WTC11 (cell line): ENCODE data around the gene ATF4. TPM values are rescaled to one million over a fixed set of nuclear protein-coding genes. Genes with fewer than 3 reads are reported as not detected.

Experiments
- ATAC-seq: fragments of 200-7000 bp; cut with Tn5 transposase; 2 replicates; pipeline ENCODE4 v1.10.0; 2021; ENCODE audit warnings: mild to moderate bottlenecking, moderate library complexity
- CTCF ChIA-PET: fragments of 300-600 bp; sonication (Branson Sonifier 250); formaldehyde crosslinking; loops from one replicate; lab custom pipeline; 2021; ENCODE audit warnings: antibody characterized with exemption; lab: Charles Lee
- POLR2A ChIA-PET: fragments of 350-600 bp; sonication (Branson Sonifier 250); formaldehyde crosslinking; loops from one replicate; lab custom pipeline; 2021; ENCODE audit warnings: antibody characterized with exemption; lab: Charles Lee
- DNase-seq: peaks from one replicate; pipeline ENCODE4 v3.0.0; 2021; ENCODE audit warnings: low spot score
- H3K27ac Mint-ChIP-seq: 2 replicates; pipeline ENCODE4 v1.8.0; 2021; ENCODE audit warnings: mixed read lengths
- H3K27me3 Mint-ChIP-seq: 2 replicates; pipeline ENCODE4 v1.8.0; 2021; ENCODE audit warnings: low read depth, mild to moderate bottlenecking, moderate library complexity, mixed read lengths
- H3K36me3 Mint-ChIP-seq: 2 replicates; pipeline ENCODE4 v1.8.0; 2021; ENCODE audit warnings: mixed read lengths
- H3K4me1 Mint-ChIP-seq: 2 replicates; pipeline ENCODE4 v1.8.0; 2022; ENCODE audit warnings: mixed read lengths
- H3K4me3 Mint-ChIP-seq: 2 replicates; pipeline ENCODE4 v1.8.0; 2021; ENCODE audit warnings: mild to moderate bottlenecking, moderate library complexity, mixed read lengths
- H3K9me3 Mint-ChIP-seq: 2 replicates; pipeline ENCODE4 v1.8.0; 2021; ENCODE audit warnings: mixed read lengths
- AFF4 ChIP-seq: sonication (generic); formaldehyde crosslinking; IDR thresholded peaks from 2 replicates; pipeline ENCODE4 v1.8.1; 2023; ENCODE audit warnings: mild to moderate bottlenecking, missing genetic modification reagents, borderline replicate concordance
- ATF1 ChIP-seq: sonication (generic); formaldehyde crosslinking; IDR thresholded peaks from 2 replicates; pipeline ENCODE4 v1.8.1; 2023; ENCODE audit warnings: mild to moderate bottlenecking, moderate library complexity, missing genetic modification reagents
- CREB1 ChIP-seq: sonication (generic); formaldehyde crosslinking; IDR thresholded peaks from 2 replicates; pipeline ENCODE4 v1.8.0; 2023; ENCODE audit warnings: mild to moderate bottlenecking, missing genetic modification reagents
- CREM ChIP-seq: sonication (generic); formaldehyde crosslinking; IDR thresholded peaks from 2 replicates; pipeline ENCODE4 v1.8.1; 2022; ENCODE audit warnings: mild to moderate bottlenecking, missing genetic modification reagents, moderate library complexity
- E2F4 ChIP-seq: sonication (generic); formaldehyde crosslinking; IDR thresholded peaks from 2 replicates; pipeline ENCODE4 v1.8.1; 2022; ENCODE audit warnings: low read depth, mild to moderate bottlenecking, moderate library complexity, missing genetic modification reagents, borderline replicate concordance
- EMX1 ChIP-seq: fragments of 250-450 bp; sonication (Bioruptor Pico); IDR thresholded peaks from 2 replicates; pipeline ENCODE4 v1.8.0; 2021; ENCODE audit warnings: mild to moderate bottlenecking
- ESRRA ChIP-seq: sonication (generic); formaldehyde crosslinking; IDR thresholded peaks from 2 replicates; pipeline ENCODE4 v1.8.1; 2022; ENCODE audit warnings: mild to moderate bottlenecking, missing genetic modification reagents, borderline replicate concordance
- FOXP1 ChIP-seq: sonication (generic); formaldehyde crosslinking; IDR thresholded peaks from 2 replicates; pipeline ENCODE4 v1.8.0; 2022; ENCODE audit warnings: missing genetic modification reagents, mild to moderate bottlenecking, moderate library complexity, borderline replicate concordance
- GRHL2 ChIP-seq: fragments of 250-450 bp; sonication (Bioruptor Pico); IDR thresholded peaks from 2 replicates; pipeline ENCODE4 v1.8.0; 2022; ENCODE audit warnings: mild to moderate bottlenecking, moderate library complexity; ENCODE audit not compliant: insufficient replicate concordance, severe bottlenecking
- JAZF1 ChIP-seq: fragments of 250-450 bp; sonication (Bioruptor Pico); IDR thresholded peaks from 2 replicates; pipeline ENCODE4 v1.9.0; 2021; ENCODE audit warnings: moderate library complexity, mild to moderate bottlenecking, inconsistent platforms
- JUN ChIP-seq: sonication (generic); formaldehyde crosslinking; IDR thresholded peaks from 2 replicates; pipeline ENCODE4 v1.8.0; 2023; ENCODE audit warnings: mild to moderate bottlenecking, missing genetic modification reagents
- NFATC4 ChIP-seq: fragments of 250-450 bp; sonication (Bioruptor Pico); IDR thresholded peaks from 2 replicates; pipeline ENCODE4 v1.9.0; 2021; ENCODE audit warnings: mild to moderate bottlenecking
- NR2C2 ChIP-seq: sonication (generic); formaldehyde crosslinking; IDR thresholded peaks from 2 replicates; pipeline ENCODE4 v1.8.0; 2022; ENCODE audit warnings: mild to moderate bottlenecking, missing genetic modification reagents
- NR3C1 ChIP-seq: sonication (generic); formaldehyde crosslinking; conservative IDR thresholded peaks from 2 replicates; pipeline ENCODE4 v1.8.1; 2023; ENCODE audit warnings: low read depth, mild to moderate bottlenecking, missing genetic modification reagents
- PREB ChIP-seq: sonication (generic); formaldehyde crosslinking; IDR thresholded peaks from 2 replicates; pipeline ENCODE4 v1.8.1; 2022; ENCODE audit warnings: mild to moderate bottlenecking, missing genetic modification reagents, moderate library complexity, borderline replicate concordance
- SP1 ChIP-seq: sonication (generic); formaldehyde crosslinking; conservative IDR thresholded peaks from 2 replicates; pipeline ENCODE4 v1.8.1; 2022; ENCODE audit warnings: missing genetic modification reagents
- TEAD1 ChIP-seq: sonication (generic); formaldehyde crosslinking; IDR thresholded peaks from 2 replicates; pipeline ENCODE4 v1.8.0; 2022; ENCODE audit warnings: mild to moderate bottlenecking, missing genetic modification reagents
- TP53 ChIP-seq: sonication (generic); formaldehyde crosslinking; IDR thresholded peaks from 2 replicates; pipeline ENCODE4 v1.8.1; 2023; ENCODE audit warnings: mild to moderate bottlenecking, missing genetic modification reagents
- USF2 ChIP-seq: sonication (generic); formaldehyde crosslinking; IDR thresholded peaks from 2 replicates; pipeline ENCODE4 v1.8.1; 2023; ENCODE audit warnings: mild to moderate bottlenecking, missing genetic modification reagents, moderate library complexity
- ZBTB21 ChIP-seq: sonication (generic); formaldehyde crosslinking; IDR thresholded peaks from 2 replicates; pipeline ENCODE4 v1.8.1; 2023; ENCODE audit warnings: mild to moderate bottlenecking, missing genetic modification reagents, borderline replicate concordance
- ZBTB43 ChIP-seq: sonication (generic); formaldehyde crosslinking; IDR thresholded peaks from 2 replicates; pipeline ENCODE4 v1.8.1; 2023; ENCODE audit warnings: mild to moderate bottlenecking, missing genetic modification reagents
- ZNF219 ChIP-seq: sonication (generic); formaldehyde crosslinking; IDR thresholded peaks from 2 replicates; pipeline ENCODE4 v1.8.0; 2023; ENCODE audit warnings: missing genetic modification reagents, mild to moderate bottlenecking, borderline replicate concordance
- ZNF263 ChIP-seq: sonication (generic); formaldehyde crosslinking; IDR thresholded peaks from 2 replicates; pipeline ENCODE4 v1.8.1; 2022; ENCODE audit warnings: low read depth, mild to moderate bottlenecking, moderate library complexity, missing genetic modification reagents
- ZNF396 ChIP-seq: fragments of 250-450 bp; sonication (Bioruptor Pico); IDR thresholded peaks from 2 replicates; pipeline ENCODE4 v1.8.0; 2021; ENCODE audit warnings: mild to moderate bottlenecking, moderate library complexity, borderline replicate concordance
- ZNF423 ChIP-seq: fragments of 250-450 bp; sonication (Bioruptor Pico); IDR thresholded peaks from 2 replicates; pipeline ENCODE4 v2.1.2; 2022; ENCODE audit warnings: mild to moderate bottlenecking, moderate library complexity
- ZNF425 ChIP-seq: fragments of 250-450 bp; sonication (Bioruptor Pico); conservative IDR thresholded peaks from 2 replicates; pipeline ENCODE4 v1.9.0; 2021; ENCODE audit warnings: mild to moderate bottlenecking
- total RNA-seq: library from RNA; stranded (reverse); gene quantifications from 3 replicates; pipeline ENCODE4 v1.2.3, GENCODE V29; 2021

The ATF4 gene
- total RNA-seq, 1 experiment from 2014 or later, result 460 TPM

- no peaks in the 10 kb centered on the region for H3K9me3 Mint-ChIP-seq
- H3K27me3 Mint-ChIP-seq, result peaks cover 89% of the 10 kb centered on the region
- CTCF ChIA-PET, result interaction anchor here (1.0 to 4.8 kb wide), 7 partner anchors 9 to 104 kb away, joined by 3 to 41 read pairs (median 10); partner anchors contain the start of gene TAB1
- DNase-seq, result no peak
- POLR2A ChIA-PET, result interaction anchor here (1.0 to 1.7 kb wide), 3 partner anchors 17 to 21 kb away, joined by 3 to 16 read pairs (median 8); partner anchors contain the start of gene ATF4
- no peak for ATAC-seq
- peaks cover 13% of the 10 kb centered on the region for H3K4me1 Mint-ChIP-seq
- H3K4me3 Mint-ChIP-seq, result peak overlapping the region; percentile 97
- H3K36me3 Mint-ChIP-seq, result peaks cover 37% of the 10 kb centered on the region
- TF ChIP-seq CREB1 (CRISPR knock-in tag), result no peak
- TF ChIP-seq ZBTB43 (CRISPR knock-in tag), result no peak
- no peak for TF ChIP-seq ESRRA (CRISPR knock-in tag)
- TF ChIP-seq NFATC4, result no peak
- no peak for TF ChIP-seq EMX1 (CRISPR knock-in tag)
- TF ChIP-seq TP53, result no peak
- no peak for TF ChIP-seq TEAD1 (CRISPR knock-in tag)
- no peak for TF ChIP-seq ZNF263 (CRISPR knock-in tag)
- no peak for TF ChIP-seq NR2C2 (CRISPR knock-in tag)
- no peak for TF ChIP-seq NR3C1 (CRISPR knock-in tag)
- TF ChIP-seq PREB (CRISPR knock-in tag), result no peak
- TF ChIP-seq E2F4 (CRISPR knock-in tag), result no peak
- no peak for TF ChIP-seq ZNF396 (CRISPR knock-in tag)
- TF ChIP-seq FOXP1 (CRISPR knock-in tag), result no peak
- no peak for TF ChIP-seq USF2 (CRISPR knock-in tag)
- no peak for TF ChIP-seq GRHL2 (CRISPR knock-in tag)
- TF ChIP-seq, all 79 proteins: peak for 0
- no peak overlapping the region for H3K27ac Mint-ChIP-seq
Measured at GRCh38 chr22:39502789-39503409, 17.5 kb upstream of the ATF4 start.

GRCh38 chr22:39503630-39504029, 16.7 kb upstream of the ATF4 start:
- POLR2A ChIA-PET, result interaction anchor here (1.0 kb wide), 1 partner anchor 16 kb away, joined by 3 read pairs; no protein-coding TSS in a partner anchor
- DNase-seq, result no peak
- CTCF ChIA-PET, result interaction anchor here (1.1 to 4.8 kb wide), 4 partner anchors 10 to 32 kb away, joined by 3 to 41 read pairs (median 20); no protein-coding TSS in a partner anchor
- H3K4me1 Mint-ChIP-seq, result peaks cover 13% of the 10 kb centered on the region
- H3K27ac Mint-ChIP-seq, result no peak overlapping the region
- peaks cover 89% of the 10 kb centered on the region for H3K27me3 Mint-ChIP-seq
- ATAC-seq, result no peak
- no peaks in the 10 kb centered on the region for H3K9me3 Mint-ChIP-seq
- peaks cover 45% of the 10 kb centered on the region for H3K36me3 Mint-ChIP-seq
- peak overlapping the region; percentile 97 for H3K4me3 Mint-ChIP-seq
- no peak for TF ChIP-seq AFF4
- TF ChIP-seq JAZF1, result no peak
- no peak for TF ChIP-seq SP1 (CRISPR knock-in tag)
- no peak for TF ChIP-seq TEAD1 (CRISPR knock-in tag)
- TF ChIP-seq JUN (CRISPR knock-in tag), result no peak
- no peak for TF ChIP-seq ZNF219 (CRISPR knock-in tag)
- no peak for TF ChIP-seq ZNF423
- no peak for TF ChIP-seq ZBTB21 (CRISPR knock-in tag)
- no peak for TF ChIP-seq ZNF425 (CRISPR knock-in tag)
- no peak for TF ChIP-seq ATF1 (CRISPR knock-in tag)
- TF ChIP-seq CREM (CRISPR knock-in tag), result no peak
